Globus pallidus (tissue), 1 donor: Measurements from ENCODE around the gene WNK2.
A peak's percentile ranks its signal among the peaks of the same experiment; 100 is the strongest.

Source experiments
- DNase-seq: peaks from one replicate; pipeline ENCODE4 v3.0.0-alpha.2; 2015; ENCODE audit warnings: low spot score

WNK2 gene

GRCh38 chr9:93218671-93219420 lies 34.9 kb downstream of the WNK2 start:
- DNase-seq: no peak

- DNase-seq: no peak
Observed at GRCh38 chr9:93219692-93220091, 35.8 kb downstream of the WNK2 start.

- DNase-seq: no peak
Observed at GRCh38 chr9:93220627-93221026, 36.7 kb downstream of the WNK2 start.

- no peak for DNase-seq
Observed at GRCh38 chr9:93221044-93221443, 37.1 kb downstream of the WNK2 start.

GRCh38 chr9:93222890-93223259 lies 38.9 kb downstream of the WNK2 start:
- DNase-seq: no peak

GRCh38 chr9:93223260-93224180 lies 39.6 kb downstream of the WNK2 start:
- DNase-seq: no peak

- DNase-seq: no peak
Observed at GRCh38 chr9:93224591-93224990, 40.7 kb downstream of the WNK2 start.

- no peak for DNase-seq
Observed at GRCh38 chr9:93225417-93225816, 41.5 kb downstream of the WNK2 start.

- no peak for DNase-seq
Observed at GRCh38 chr9:93225892-93226291, 42.0 kb downstream of the WNK2 start.

GRCh38 chr9:93226819-93227218 lies 42.9 kb downstream of the WNK2 start:
- DNase-seq: no peak

GRCh38 chr9:93228030-93228429 lies 44.1 kb downstream of the WNK2 start:
- no peak for DNase-seq

- no peak for DNase-seq
Observed at GRCh38 chr9:93228453-93228852, 44.5 kb downstream of the WNK2 start.

GRCh38 chr9:93229636-93230035 lies 45.7 kb downstream of the WNK2 start:
- no peak for DNase-seq

GRCh38 chr9:93230185-93230584 lies 46.2 kb downstream of the WNK2 start:
- DNase-seq: no peak

GRCh38 chr9:93230601-93231000 lies 46.7 kb downstream of the WNK2 start:
- no peak for DNase-seq

GRCh38 chr9:93231121-93231694 lies 47.3 kb downstream of the WNK2 start:
- peak; percentile 37 for DNase-seq

- DNase-seq: no peak
Observed at GRCh38 chr9:93231716-93232115, 47.8 kb downstream of the WNK2 start.

- no peak for DNase-seq
Observed at GRCh38 chr9:93232388-93232960, 48.5 kb downstream of the WNK2 start.

GRCh38 chr9:93233033-93233432 lies 49.1 kb downstream of the WNK2 start:
- DNase-seq: no peak

- no peak for DNase-seq
Observed at GRCh38 chr9:93234600-93234999, 50.7 kb downstream of the WNK2 start.

- no peak for DNase-seq
Observed at GRCh38 chr9:93235300-93235960, 51.5 kb downstream of the WNK2 start.
